Natural killer cell (primary cell): ENCODE data around the gene ADAM19. TPM values are rescaled to one million over a fixed set of nuclear protein-coding genes. Genes with fewer than 3 reads are reported as not detected.

Experiments used
- ATAC-seq, 3 donors: fragments of 150-1000 bp in 2 of 3; fragments of 200-7000 bp in 1 of 3; cut with Tn5 transposase; 1 replicate in 1 of 3; 2 replicates in 2 of 3; pipeline ENCODE4 v1.10.0; 2021; ENCODE audit warnings: mild to moderate bottlenecking in 2 of 3, moderate library complexity in 2 of 3
- DNase-seq, 2 donors: peaks; one replicate each; pipeline versions ENCODE4 v3.0.0 to v3.0.0-alpha.2; 2013 to 2021; ENCODE audit warnings: mixed read lengths in 1 of 2
- H3K27ac ChIP-seq: one replicate; pipeline ENCODE4 v1.5.1; 2013; ENCODE audit warnings: mild to moderate bottlenecking, low read length
- H3K27me3 ChIP-seq: one replicate; pipeline ENCODE4 v1.6.1; 2013; ENCODE audit warnings: low read length; ENCODE audit not compliant: control insufficient read depth, insufficient read depth
- H3K36me3 ChIP-seq: one replicate; pipeline ENCODE4 v1.6.1; 2013; ENCODE audit warnings: low read length; ENCODE audit not compliant: control insufficient read depth, insufficient read depth
- H3K4me1 ChIP-seq: one replicate; pipeline ENCODE4 v1.6.1; 2013; ENCODE audit warnings: low read length; ENCODE audit not compliant: control insufficient read depth, insufficient read depth
- H3K4me3 ChIP-seq: one replicate; pipeline ENCODE4 v1.5.1; 2013; ENCODE audit warnings: low read length
- H3K9me3 ChIP-seq: one replicate; pipeline ENCODE4 v1.6.1; 2013; ENCODE audit warnings: low read length; ENCODE audit not compliant: control insufficient read depth, insufficient read depth
- H3K27ac Mint-ChIP-seq, 2 donors: one replicate each; pipeline ENCODE4 v1.8.0; 2022; ENCODE audit warnings: mild to moderate bottlenecking in 2 of 2, mixed read lengths in 2 of 2, moderate library complexity in 1 of 2
- H3K27me3 Mint-ChIP-seq, 2 donors: one replicate each; pipeline ENCODE4 v1.8.0; 2022; ENCODE audit warnings: low read depth in 2 of 2, mixed read lengths in 2 of 2
- H3K36me3 Mint-ChIP-seq: one replicate; pipeline ENCODE4 v1.8.0; 2022; ENCODE audit warnings: mixed read lengths
- H3K4me1 Mint-ChIP-seq, 2 donors: one replicate each; pipeline ENCODE4 v1.8.0; 2022; ENCODE audit warnings: mixed read lengths in 2 of 2
- H3K4me3 Mint-ChIP-seq: one replicate; pipeline ENCODE4 v1.8.0; 2022; ENCODE audit warnings: mild to moderate bottlenecking, moderate library complexity, mixed read lengths
- H3K9me3 Mint-ChIP-seq, 2 donors: one replicate each; pipeline ENCODE4 v1.8.0; 2022; ENCODE audit warnings: mixed read lengths in 2 of 2
- CTCF ChIP-seq: fragments of 200-600 bp; IDR thresholded peaks from one replicate; pipeline ENCODE4 v1.8.0; 2022; ENCODE audit warnings: antibody characterized with exemption
- WGBS: methylation state at CpG from one replicate; pipeline ENCODE4 v1.1.7; 2013; ENCODE audit warnings: missing lambda C conversion rate; ENCODE audit not compliant: insufficient coverage; 5-methylcytosine and 5-hydroxymethylcytosine counted together
- intact Hi-C: fragments of 100-400 bp; cut with micrococcal nuclease; formaldehyde crosslinking; loops from one replicate; pipeline ENCODE4 v1.14.2; 2022
- total RNA-seq, 4 donors: library from RNA; stranded (reverse); fragments of 120-200 nt in 1 of 4; gene quantifications; one replicate each; pipeline versions ENCODE4 v1.2.3 to v1.2.4, GENCODE V29; 2013 to 2022

The ADAM19 gene
- total RNA-seq, 3 donors from 2014 or later (not counting 1 experiment from before 2014, with no cell fraction given): 1.2 to 28.0 (median 4.7) TPM

- no peak overlapping the region for H3K27ac Mint-ChIP-seq
- no peak overlapping the region for H3K27ac ChIP-seq
- peak; percentile 41 to 56 (median 46) for ATAC-seq
Measured at GRCh38 chr5:157464519-157465171, 110.9 kb downstream of the ADAM19 start.

DNA sequence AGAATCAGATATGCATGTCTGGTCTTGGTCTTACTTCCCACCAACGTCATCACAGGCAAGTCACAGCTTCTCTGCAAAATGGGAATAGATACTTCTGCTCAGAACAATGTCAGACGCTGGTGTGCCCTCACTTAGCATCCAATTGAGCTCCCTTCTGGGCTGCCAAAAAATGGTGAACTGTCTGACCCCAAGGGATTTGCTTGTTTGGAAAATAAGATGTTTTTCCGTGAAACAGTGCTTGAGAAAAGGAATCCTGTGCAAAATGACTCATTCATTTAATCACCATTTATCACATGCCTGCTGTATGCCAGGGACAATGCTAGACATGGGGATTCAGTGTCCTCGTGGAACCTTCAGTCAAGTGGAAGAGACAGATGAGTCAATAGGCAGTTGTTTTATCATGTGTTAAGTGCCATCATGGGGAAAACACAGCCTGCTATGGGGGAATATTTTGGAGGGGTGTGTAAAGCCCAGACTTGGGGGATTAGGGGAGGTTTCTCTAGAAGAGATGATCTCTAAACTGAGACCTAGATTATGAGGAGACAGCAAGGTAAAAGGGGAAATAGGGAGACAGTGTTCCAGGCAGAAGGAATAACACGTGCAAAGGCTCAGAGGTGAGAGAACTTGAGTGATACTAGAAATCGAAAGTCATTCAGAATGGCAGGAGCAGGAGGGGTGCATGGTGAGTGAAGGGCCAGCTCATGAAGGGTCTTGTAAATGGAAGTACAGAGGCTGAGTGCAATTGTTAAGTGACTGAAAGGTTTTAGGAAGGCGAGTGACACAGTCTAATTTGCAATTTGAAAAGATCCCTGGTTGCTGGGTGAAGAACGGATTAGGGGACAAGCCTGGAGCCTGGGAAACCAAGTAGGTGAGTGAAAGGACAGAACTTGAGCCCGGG, 111.7 kb downstream of the ADAM19 start:
- peaks cover 14% of the 10 kb centered on the region for H3K4me1 ChIP-seq
- no peaks in the 10 kb centered on the region for H3K9me3 Mint-ChIP-seq
- no peak for DNase-seq
- H3K36me3 Mint-ChIP-seq: no peaks in the 10 kb centered on the region
- H3K27me3 Mint-ChIP-seq: peaks cover 32 to 35% of the 10 kb centered on the region in 2 donors
- no peak overlapping the region for H3K4me3 ChIP-seq
- no peaks in the 10 kb centered on the region for H3K9me3 ChIP-seq
- no peak overlapping the region for H3K27ac ChIP-seq
- no peak for TF ChIP-seq CTCF
- H3K4me3 Mint-ChIP-seq: no peak overlapping the region
- no peak overlapping the region for H3K27ac Mint-ChIP-seq
- peaks cover 7% of the 10 kb centered on the region for H3K27me3 ChIP-seq
- 76% methylated on average over 9 of the region's 9 CpGs for WGBS
- ATAC-seq: no peak
- H3K4me1 Mint-ChIP-seq: peaks cover 0 to 11% of the 10 kb centered on the region in 2 donors
- intact Hi-C loops: no loop called here
- H3K36me3 ChIP-seq: no peaks in the 10 kb centered on the region

More at GRCh38 chr5:157464519-157465171, 110.9 kb downstream of the ADAM19 start:
- WGBS: 36% methylated on average over 4 of the region's 4 CpGs
- intact Hi-C loops: no loop called here
- H3K27me3 ChIP-seq: peaks cover 3% of the 10 kb centered on the region
- no peak overlapping the region for H3K4me3 ChIP-seq
- no peaks in the 10 kb centered on the region for H3K9me3 ChIP-seq
- Mint-ChIP-seq H3K36me3 (no peaks in the 10 kb centered on the region), H3K27me3 (peaks cover 25 to 29% of the 10 kb centered on the region in 2 donors), H3K9me3 (no peaks in the 10 kb centered on the region), H3K4me1 (peaks cover 0 to 11% of the 10 kb centered on the region in 2 donors), H3K4me3 (no peak overlapping the region)
- DNase-seq: peak in 1 of 2 donors; percentile 32
- TF ChIP-seq CTCF: no peak
- no peaks in the 10 kb centered on the region for H3K36me3 ChIP-seq
- peaks cover 12% of the 10 kb centered on the region for H3K4me1 ChIP-seq

- Histone ChIP-seq H3K4me3 (no peak overlapping the region), H3K4me1 (peaks cover 14% of the 10 kb centered on the region), H3K27me3 (peaks cover 8% of the 10 kb centered on the region), H3K27ac (no peak overlapping the region), H3K9me3 (no peaks in the 10 kb centered on the region), H3K36me3 (no peaks in the 10 kb centered on the region)
- Mint-ChIP-seq H3K27ac (no peak overlapping the region), H3K4me1 (peaks cover 0 to 11% of the 10 kb centered on the region in 2 donors), H3K4me3 (no peak overlapping the region), H3K9me3 (no peaks in the 10 kb centered on the region), H3K36me3 (no peaks in the 10 kb centered on the region), H3K27me3 (peaks cover 34 to 36% of the 10 kb centered on the region in 2 donors)
- 97% methylated on average over 8 of the region's 8 CpGs for WGBS
- intact Hi-C loops: no loop called here
- ATAC-seq: no peak
- no peak for DNase-seq
- no peak for TF ChIP-seq CTCF
Measured at GRCh38 chr5:157463081-157463480, 112.5 kb downstream of the ADAM19 start.
